ENCODE data around the gene NARF.
"Not testable (repeated sequence)": the region's sequence is repeated elsewhere in the genome, so short reads cannot be mapped to it uniquely, and the experiment has no call there.

The NARF gene

DNA sequence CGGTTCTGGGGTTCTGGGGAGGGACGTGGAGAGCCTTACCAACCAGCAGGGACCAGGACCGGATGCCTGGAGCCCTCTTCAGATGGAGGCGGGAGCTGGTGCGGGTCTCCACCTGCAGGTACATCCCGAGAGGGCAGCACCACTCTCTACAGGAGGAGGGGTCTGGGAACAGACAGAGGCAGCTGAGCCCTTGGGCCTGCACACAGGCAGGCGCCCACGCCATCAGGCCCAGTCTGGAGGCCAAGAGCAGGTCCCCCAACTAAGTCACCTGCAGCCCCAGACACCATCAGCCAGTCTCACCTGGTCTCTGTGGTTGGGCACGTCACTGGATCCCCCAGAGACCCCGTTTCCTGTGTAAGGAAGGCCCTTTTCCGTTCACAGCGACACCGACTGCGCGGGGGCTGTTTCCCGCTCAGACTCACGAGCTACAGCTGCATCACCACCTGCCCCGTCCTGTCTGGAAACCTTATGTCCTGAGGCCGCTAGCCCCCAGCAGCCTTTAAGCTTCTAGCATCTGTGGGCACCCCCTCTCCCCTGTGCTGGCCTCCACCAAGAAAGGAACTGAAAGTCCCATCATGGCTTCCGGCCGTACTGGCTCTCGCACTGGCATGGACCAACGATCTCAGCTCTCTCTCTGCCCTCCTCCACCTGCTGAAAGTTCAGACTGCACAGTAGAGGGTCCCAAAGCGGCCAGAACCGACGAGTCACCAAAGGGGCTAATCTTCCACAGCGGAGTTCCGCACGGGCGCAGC, 9.2 kb upstream of the NARF start:
- peak; percentile 16 for DNase-seq

DNA sequence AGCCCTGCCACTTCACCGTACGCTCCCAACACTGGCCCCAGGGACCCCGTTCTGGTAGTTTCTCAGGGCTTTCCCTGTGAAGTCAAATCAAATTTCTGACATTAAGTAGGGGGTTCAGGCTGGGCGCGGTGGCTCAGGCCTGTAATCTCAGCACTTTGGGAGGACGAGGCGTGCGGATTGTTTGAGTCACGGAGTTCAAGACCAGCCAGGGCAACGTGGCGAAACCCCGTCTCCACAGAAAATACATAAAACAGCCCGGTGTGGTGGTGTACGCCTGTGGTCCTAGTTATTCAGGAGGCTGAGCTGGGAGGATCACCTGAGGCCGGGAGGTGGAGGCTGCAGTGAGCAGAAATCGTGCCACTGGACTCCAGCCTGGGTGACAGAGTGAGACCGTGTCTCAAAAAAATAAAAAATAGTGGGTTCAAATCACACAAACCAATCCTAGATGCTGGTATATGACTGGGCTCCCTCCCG, 8.6 kb upstream of the NARF start:
- DNase-seq = no peak

DNA sequence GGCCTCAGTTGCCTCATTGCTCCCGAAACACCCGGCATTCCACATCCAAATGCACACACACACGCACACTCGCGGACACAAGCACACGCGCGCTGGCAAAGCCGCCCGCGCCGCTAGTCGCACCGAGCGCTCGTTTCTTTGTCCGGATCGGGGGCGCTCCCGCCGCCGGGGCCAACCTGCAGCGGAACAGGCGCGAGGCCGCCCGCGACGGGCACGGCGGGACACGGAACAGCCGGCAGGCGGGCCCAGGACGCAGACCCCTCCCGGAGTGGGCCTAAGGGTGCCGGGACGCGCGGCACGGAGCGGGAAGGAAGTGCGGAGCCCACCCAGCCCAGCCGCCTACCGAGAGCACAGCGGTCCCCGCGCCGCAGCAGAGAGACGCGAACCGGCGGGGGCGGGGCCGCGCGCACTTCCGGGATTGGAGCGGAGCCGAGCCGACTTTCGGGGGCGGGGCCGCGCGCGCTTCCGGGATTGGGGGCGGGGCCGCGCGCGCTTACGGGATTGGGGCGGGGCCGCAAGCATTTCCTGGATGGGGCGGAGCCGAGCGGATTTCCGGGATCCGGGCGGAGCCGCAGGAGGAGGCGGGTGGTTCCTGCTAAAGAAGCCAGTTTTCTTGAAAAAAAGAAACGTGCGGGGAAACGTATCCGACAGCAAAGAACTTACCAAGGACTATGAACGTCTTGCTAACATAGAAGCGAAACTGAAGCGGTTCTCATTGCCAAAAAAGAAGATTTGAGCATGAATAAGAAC, 8.0 kb upstream of the NARF start, which contains the start of gene CYBC1:
TSS of gene CYBC1 (minus strand) at position 396 of the 750 bp plus-strand sequence. CDS start 1,498 bp downstream, outside the sequence.
- DNase-seq = peak; percentile 98

DNA sequence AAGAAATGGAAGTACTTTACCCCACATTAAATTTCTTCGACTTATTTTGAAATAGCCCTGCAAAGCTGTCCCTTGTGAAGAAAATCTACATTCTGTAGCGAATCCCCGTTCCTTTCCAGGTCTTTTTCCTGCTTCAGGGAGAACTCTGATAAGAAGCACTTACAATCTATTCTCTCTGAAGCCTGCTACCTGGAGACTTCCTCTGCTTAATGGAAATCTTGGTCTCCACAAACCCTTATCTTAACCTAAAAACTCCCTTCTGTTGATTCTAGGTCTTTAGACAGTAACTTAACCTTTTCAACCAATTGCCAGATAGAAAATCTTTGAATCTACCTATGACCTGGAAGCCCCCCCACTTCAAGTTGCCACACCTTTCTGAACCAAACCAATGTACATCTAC, 6.4 kb upstream of the NARF start:
- no peak for DNase-seq

DNA sequence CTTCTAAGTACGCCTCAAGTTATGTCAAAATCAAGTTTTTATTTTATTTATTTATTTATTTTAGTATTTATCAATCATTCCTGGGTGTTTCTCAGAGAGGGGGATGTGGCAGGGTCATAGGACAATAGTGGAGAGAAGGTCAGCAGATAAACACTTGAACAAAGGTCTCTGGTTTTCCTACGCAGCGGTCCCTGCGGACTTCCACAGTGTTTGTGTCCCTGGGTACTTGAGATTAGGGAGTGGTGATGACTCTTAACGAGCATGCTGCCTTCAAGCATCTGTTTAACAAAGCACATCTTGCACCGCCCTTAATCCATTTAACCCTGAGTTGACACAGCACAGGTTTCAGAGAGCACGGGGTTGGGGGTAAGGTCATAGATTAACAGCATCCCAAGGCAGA, 5.4 kb upstream of the NARF start:
- DNase-seq = not testable (repeated sequence)

DNA sequence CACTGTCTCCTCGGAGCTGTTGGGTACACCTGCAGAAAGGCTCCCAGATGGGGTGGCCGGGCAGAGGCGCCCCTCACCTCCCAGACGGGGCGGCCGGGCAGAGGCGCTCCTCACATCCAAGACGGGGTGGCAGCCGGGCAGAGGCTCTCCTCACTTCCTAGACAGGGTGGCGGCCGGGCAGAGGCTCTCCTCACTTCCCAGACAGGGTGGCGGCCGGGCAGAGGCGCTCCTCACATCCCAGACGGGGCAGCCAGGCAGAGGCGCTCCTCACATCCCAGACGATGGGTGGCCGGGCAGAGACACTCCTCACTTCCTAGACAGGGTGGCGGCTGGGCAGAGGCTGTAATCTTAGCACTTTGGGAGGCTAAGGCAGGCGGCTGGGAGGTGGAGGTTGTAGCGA, 4.8 kb upstream of the NARF start:
- DNase-seq = not testable (repeated sequence)

DNA sequence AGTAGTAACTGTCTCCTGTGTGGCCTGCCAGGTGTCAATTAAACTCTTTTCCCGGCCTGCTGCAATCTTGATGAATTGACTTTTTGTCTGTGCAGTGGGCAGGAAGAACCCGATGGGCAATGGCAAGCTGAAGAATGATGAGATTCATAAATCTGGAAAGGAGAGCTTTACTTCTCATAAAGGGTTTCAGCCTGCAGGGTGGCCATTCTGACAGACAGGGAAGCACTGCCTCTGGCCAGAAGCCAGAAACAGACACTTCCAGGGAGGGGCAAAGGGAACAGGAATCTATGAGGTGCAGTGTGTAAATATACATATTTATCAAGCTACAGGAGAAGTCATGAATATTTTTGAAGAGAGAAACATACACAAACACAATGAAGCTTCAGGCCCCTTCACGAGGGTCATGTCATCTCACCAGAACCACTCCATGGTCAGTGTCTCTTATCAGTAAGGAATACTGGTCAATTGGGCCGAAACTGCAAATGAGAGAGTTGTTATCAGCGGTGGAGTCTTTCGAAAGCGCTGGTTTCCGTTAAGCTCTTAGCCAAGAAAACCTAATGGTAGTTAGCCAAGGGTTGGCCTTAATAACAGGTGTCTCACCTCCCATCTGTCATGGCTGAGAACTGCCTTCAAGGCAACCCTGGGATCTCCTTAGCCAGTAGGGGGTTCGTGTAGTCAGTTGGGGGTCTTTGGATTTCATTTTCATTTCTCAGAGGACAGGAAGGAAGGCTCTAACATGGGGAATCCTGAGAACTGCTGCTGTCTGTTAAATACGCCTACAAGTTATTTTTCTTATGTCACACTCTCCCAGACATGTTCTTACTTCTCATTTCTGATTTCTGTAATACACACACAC, 1.2 kb upstream of the NARF start:
- DNase-seq = peak; percentile 24

DNA sequence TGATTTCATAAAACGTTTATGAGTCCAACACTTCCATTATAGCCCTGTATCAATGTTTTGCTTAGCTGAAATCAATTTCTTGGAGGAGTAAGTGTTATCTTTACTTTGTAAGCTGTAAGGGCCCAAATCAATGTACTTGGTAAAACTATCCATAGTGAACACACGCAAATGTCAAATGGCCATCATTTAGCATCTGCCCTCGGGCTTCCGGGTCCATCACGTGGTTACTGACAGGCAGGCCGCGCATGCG, 687 bp upstream of the NARF start:
- DNase-seq = no peak

DNA sequence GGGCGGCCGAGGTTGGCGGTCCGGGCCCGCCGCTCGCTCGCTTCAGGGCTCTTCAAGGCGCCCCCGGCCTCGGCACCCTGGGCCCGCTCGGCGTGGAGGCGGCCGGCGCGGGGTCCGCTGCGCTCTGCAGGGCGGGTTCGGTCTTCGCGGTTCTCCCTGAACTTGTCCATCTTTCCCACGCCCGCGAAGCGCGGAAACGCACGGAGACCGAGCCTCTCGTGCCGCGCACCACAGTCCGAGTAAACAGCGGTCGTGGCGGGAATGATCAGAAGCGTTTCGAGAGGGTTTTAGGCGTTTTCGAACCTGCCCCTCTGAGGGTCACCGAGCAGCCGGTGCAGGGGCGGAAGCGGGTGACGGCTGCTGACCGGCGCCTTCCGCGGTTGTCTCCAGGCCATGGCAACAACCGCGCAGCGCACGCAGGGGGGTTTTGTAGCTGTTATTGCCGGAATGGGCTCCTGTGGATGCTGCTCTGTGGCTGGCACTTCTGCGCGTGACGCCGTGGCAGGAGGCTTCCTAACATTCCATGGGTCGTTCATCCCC, 414 bp downstream of the NARF start:
- peak; percentile 41 for DNase-seq

DNA sequence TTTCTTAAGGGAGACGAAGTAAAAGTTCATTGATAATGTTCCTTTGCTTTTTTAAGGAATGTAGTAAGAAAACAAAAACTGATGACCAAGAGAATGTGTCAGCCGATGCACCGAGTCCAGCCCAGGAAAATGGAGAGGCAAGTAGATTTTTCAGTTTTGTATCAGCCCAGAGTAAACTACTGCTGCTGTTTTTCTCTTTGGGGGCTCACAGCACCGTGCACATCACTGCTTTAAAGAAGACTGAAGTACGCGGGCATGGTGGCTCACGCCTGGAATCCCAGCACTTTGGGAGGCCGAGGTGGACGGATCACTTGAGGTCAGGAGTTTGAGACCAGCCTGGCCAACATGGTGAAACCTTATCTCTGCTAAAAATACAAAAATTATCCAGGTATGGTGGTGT, 1.4 kb downstream of the NARF start:
- not testable (repeated sequence) for DNase-seq

DNA sequence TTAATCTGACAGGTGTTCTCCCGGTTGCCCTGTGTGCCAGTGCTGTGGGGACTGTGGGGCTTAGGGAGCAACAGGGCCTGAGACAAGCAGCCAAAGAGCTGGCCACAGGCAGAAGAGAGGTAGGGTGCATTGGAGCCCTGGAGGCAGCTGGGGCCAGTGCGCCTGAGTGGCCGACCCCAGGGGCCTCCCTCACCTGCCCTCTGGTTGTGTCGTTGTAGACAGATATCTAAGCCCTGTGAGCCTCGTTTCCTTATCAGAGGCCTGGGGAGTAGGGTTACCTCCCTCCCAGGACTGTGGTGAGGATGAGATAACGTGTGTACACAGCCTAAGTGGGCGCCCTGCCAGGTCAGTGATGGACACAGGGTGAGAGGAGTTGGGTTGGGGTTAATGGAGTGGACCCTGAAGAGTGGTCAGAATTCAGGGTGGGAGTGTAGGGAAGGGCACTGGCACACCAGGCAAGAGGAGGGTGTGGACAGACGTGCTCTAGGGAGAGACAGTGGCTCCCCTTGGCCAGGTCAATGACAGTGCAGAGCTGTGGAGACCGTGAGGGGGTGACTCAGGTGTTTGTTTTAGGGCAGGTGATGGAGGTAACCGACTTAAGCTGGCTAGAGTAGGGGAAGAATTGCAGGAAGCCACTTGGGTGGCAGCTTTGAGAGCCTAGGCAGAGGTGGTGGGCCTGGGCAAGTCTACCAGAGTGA, 3.4 kb downstream of the NARF start:
- DNase-seq = peak; percentile 16

DNA sequence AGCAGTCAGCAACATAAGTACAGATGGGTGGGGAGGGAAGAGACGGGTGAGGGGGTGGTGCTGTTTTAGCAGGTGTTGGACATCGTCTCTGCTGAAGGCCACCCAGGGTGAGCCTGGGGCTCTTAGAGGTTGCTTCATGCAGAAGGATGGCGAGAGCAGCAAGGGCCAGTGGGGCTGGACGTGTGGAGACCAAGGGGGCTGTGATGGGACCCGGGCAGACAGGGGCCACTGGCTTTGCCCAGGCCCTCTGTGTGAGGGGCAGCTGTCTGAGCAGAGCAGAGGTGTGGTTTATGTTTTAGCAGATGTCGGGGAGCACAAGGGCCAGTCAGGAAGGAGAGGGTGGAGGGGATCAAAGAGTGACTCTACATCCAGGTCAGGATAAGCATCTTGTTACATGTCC, 4.8 kb downstream of the NARF start:
- DNase-seq = no peak

DNA sequence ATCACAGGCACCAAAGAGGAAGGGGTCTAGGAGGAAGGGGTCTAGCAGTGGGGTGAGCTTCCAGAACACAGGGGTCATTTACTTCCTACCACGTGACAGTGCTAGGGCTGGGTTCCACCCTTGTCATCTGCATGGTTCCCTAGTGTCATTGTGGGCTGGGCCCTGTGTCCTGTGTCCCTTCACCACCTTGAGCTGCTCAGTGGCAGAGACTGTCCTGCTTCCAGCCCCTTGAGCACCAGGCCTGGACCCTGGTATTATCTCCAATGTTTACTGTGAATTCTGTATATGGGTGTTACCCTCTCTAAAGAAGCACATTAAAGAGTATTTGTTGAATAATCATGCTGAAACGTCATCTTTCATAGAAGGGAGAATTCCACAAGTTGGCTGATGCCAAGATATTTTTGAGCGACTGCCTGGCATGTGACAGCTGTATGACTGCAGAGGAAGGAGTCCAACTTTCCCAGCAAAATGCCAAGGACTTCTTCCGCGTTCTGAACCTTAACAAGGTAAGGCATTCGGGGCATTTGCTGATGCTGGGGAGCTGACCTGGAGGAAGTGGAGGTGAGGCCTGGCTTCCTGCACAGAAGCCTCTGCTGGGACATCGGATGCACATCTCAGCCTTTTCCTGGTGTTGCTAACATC, 5.5 kb downstream of the NARF start:
- DNase-seq = no peak

DNA sequence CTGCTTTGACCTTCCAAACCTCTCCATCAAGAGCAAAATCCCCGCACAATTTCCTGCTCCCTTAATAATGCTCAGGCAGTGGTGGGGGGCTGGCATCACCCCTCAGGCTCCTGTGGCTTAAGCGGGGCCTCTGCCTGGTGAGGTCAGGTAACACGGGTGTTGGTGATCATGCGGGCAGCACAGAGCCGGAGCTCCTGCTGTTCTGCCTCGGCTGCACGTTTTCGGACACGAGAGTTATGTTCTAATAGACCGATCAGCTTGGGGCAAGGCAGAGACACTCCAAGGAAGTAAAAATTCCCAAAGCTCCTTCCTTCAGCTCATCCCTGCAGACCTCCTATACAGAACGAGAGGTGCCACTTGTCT, 6.0 kb downstream of the NARF start:
- no peak for DNase-seq

DNA sequence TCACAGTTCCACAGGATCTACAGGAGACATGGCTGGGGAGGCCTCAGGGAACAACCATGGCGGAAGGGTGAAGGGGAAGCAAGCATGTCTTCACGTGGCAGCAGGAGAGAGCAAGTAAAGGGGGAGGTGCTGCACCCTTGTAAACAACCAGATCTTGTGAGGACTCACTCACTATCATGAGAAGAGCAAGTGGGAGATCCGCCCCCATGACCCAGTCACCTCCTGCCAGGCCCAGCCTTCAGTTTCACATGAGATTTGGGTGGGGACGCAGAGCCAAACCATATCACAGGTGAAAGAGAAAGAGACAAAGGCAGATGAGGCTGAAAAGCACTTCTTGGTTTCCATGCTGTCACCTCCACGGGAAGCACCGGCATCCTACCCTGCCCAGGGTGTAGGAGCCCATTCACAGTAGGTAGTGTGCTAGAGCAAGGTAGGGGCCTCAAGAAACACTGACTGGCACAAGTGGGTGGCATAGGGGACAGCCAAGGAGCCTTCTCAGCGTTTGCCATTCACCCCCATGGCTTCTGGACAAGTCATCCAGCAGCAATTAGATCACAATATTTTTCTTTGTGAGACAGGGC, 6.6 kb downstream of the NARF start:
- DNase-seq = no peak

DNA sequence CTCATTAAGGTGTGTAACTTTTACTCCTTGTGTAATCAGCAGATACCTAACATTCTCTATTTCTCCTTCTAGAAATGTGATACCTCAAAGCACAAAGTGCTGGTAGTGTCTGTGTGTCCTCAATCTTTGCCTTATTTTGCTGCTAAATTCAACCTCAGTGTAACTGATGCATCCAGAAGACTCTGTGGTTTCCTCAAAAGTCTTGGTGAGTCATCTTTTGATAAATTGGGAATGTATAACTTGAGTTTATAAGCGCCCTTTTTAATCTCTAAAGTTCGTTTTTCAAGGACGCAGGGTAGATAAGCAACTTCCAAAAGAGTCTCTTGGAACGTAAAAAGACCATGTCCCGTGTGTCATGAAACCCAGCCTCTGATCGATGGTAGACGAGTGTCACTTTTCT, 10.2 kb downstream of the NARF start:
- DNase-seq = no peak

DNA sequence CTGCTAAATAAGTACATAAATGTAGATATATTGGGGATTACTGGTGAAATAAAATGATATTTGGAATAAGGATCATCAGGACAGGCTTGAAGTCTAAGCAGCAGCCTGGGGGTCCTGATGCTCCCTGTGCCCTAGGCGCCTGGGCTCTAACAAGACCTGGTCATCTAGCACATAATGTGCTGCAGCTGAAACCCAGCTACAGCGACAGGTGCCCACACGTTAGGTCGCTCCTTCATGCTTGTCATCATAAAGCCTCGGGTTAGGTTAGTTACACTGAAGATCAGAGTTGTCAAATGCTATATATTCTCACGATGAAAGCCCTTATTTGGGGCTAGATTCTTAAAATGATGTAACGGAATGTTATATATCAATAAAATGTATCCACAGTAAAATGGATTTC, 11.5 kb downstream of the NARF start:
- DNase-seq = no peak

DNA sequence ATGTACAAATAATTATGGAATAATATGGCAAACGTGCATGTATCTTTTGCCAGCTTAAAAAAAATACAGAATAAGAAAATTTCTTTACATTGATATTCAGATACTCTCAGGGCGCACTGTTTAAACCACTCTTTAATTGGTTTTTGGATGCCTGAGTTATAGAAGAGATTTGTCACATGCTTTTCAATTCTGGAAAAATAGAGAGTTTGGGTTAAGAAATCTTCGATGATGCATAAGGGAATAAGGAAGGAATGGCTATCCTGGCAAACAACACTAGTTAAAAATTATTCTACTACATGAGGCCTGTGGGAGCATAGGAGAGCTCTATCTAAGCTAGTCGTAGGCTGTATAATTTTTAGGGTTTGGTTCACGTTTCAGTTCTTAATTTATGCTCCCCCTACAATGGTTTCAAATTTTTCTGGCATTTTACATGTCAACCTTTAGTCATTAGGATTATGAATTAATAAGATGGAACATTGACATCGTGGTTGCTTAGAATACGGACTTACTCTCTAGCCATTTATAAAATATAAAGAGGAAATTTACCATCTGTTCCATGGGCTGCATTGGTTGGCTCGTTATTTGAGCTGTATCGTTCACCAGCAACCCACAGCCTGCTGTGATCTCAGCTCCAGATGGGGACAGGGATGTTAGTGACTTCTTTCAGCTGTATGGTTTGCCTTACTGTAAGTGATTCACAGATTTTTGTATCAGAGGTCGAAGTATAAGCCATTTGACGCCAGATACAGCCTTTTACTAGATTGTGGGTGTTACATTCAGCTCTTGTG, 15.9 kb downstream of the NARF start:
- DNase-seq = no peak

DNA sequence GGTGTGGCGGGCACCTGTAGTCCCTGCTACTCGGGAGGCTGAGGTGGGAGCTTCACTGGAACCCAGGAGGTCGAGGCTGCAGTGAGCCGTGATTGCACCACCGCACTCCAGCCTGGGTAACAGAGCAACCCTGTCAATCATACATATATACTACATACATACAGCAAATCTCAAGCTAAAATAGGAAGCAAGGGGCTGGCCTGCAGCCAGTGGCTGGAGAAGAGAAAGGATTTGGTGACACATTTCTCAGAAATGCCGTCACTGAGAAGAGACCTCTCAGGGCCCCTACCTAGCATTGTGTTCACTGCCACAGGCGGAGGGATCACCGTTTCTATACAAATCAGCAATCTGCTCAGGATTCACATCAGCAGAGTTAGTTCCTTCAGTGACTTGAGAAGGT, 16.9 kb downstream of the NARF start:
- no peak for DNase-seq

DNA sequence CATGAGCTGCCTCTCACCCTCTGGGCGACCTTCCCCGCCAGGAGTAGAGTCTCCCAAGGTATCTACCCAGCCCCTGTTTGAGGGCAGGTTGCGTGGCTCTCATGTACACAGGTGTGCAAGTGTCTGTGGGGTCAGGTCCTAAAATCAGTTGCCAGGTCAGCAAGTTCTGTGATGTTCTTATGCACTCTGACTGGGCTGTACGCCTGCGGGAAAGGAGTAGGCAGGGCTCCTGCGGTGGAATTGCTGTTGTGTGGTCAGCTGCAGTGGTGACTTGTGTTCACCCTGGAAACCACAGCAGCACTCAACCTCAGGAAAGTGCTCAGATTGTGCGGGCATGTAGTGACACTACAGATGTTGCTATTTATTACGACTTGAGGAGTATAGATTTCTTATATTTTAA, 19.4 kb downstream of the NARF start:
- no peak for DNase-seq

DNA sequence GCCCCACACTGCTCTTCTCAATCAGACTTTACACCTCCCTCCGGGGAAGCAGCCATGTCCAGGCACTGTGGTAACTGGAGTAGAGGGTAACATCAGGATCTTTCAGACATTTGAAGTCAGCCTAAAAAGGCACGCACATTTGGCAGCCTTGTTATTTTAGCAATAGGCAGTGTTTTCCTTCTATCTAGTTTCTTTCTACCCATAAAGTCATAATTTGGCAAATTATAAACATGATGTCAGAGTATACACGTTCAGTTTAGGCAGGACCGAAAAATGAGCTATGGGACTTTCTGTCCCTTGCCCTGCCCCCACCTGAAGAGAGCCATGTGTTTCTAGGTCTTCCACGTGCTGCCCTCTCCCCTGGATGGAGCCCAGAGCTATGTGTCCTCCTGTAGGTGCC, 21.1 kb downstream of the NARF start:
- DNase-seq = no peak
